Epithelial cell of proximal tubule (primary cell): ENCODE measurements around the gene CTSW. TPM values are rescaled to one million over a fixed set of nuclear protein-coding genes. Genes with fewer than 3 reads are reported as not detected.

Experiments used
- DNase-seq: peaks from one replicate; pipeline ENCODE4 v3.0.0-alpha.2; 2011; ENCODE audit warnings: low read depth
- H3K4me3 ChIP-seq: 2 replicates; pipeline ENCODE4 v1.5.1; 2011; ENCODE audit warnings: low read depth, mild to moderate bottlenecking, low read length
- CTCF ChIP-seq: conservative IDR thresholded peaks from 2 replicates; pipeline ENCODE4 v1.5.1; 2012; ENCODE audit warnings: low read depth, mild to moderate bottlenecking, low read length
- total RNA-seq: library from RNA; depleted of rRNA; stranded (reverse); fragments of >200 nt; gene quantifications from 2 replicates; pipeline ENCODE4 v1.2.3, GENCODE V29; 2015

CTSW gene
- total RNA-seq, 1 donor from 2014 or later, result 1.2 TPM

- TF ChIP-seq CTCF, result no peak
- DNase-seq, result no peak
Observed at GRCh38 chr11:65861165-65861505, 18.5 kb upstream of the CTSW start.

GRCh38 chr11:65861533-65862183, 18.0 kb upstream of the CTSW start:
- no peak for DNase-seq
- H3K4me3 ChIP-seq, result peak overlapping the region; percentile 98
- TF ChIP-seq CTCF, result no peak

More at GRCh38 chr11:65861165-65861505, 18.5 kb upstream of the CTSW start:
- H3K4me3 ChIP-seq, result peak overlapping the region; percentile 98

- H3K4me3 ChIP-seq, result no peak overlapping the region
- TF ChIP-seq CTCF, result no peak
- no peak for DNase-seq
Observed at GRCh38 chr11:65862191-65862735, 17.4 kb upstream of the CTSW start.

- H3K4me3 ChIP-seq, result no peak overlapping the region
- DNase-seq, result no peak
- TF ChIP-seq CTCF, result no peak
Observed at GRCh38 chr11:65862941-65863888, 16.4 kb upstream of the CTSW start.

- no peak for TF ChIP-seq CTCF
- no peak for DNase-seq
- no peak overlapping the region for H3K4me3 ChIP-seq
Observed at GRCh38 chr11:65863889-65864705, 15.5 kb upstream of the CTSW start.

- no peak for DNase-seq
- no peak for TF ChIP-seq CTCF
- H3K4me3 ChIP-seq, result no peak overlapping the region
Observed at GRCh38 chr11:65864706-65865471, 14.7 kb upstream of the CTSW start.
